GM21786 (cell line): ENCODE data around the gene IGSF9B.

Source experiments
- ATAC-seq: cut with Tn5 transposase; IDR thresholded peaks from one replicate; pipeline ENCODE4 v1.9.1; 2021; ENCODE audit not compliant: unreplicated experiment

IGSF9B gene

DNA sequence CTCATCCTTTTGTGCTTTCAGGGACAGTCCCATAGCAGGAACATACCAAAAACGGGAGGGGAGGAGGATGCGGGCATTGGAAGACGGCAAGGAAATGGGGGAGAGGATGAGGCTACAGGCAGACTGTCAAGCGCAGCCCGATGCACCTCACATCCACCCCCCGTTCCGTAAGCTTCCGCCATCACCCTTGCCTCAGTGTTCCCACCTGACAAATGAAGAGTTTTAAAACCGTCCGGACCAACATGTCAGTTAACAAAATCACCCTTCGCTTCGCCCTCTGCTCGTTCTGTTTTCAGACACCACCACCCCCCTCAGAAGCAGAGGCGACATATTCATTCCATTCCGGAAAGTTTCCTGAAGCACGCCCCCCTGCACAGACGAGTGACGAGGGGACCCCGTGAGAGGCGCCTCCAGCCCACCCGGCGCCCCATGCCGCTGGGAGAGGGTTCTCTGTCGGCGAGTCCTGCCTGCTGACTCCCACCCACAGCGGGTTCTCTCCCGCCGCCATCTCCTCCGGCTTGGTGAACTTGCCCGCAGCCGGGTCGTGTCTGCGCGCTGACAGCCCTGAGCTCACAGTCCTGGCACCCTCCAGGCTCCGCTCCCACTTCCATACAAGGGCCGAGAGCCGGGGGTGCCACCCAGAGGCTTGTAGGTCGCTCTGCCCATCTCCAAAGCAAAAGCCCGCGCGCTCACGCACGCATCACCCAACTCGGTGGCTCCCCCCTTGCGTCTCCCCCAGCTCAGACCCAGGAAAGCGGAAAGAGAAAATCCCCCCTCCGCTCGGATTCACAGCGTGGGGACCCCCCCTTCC, 1.5 kb downstream of the IGSF9B start:
- ATAC-seq = no peak

DNA sequence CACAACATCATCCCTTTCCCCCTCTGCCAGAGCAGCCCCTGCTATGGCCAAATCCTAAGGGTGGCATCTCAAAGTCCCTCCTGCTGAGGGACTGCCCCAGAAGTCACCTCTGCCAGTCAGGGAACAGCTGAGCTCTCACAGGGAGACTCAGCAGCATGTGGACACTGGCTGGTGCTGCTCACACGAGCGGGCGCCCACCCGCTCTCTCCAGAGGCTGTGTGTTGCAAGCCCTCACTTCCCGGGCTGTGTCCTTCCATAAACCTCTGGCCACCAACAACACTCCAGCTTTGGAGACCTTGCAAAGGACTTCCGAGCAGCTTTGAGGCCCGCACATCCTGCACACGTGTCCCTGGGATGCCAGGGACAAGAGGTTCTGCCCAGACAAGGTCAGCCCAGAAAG, 2.8 kb downstream of the IGSF9B start:
- ATAC-seq = no peak

DNA sequence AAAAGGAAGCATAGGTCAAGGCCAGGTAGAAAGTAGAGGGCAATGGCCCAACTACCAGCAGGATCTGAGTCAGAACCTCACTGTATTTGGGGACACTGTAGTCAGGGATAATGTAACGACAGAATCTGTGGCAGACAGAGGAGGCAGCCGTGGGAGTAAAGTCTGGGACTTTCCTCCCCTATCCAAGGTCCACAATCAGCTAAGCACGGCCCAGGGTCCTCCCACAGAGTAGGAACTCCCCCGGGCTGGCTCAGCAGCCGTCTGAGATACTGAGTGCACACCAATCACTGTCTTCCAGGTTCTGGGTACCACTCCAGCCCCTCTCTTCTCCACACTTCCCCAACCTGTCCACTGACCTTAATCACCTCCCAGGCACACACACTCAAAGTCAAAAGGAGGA, 3.2 kb downstream of the IGSF9B start:
- ATAC-seq = no peak

DNA sequence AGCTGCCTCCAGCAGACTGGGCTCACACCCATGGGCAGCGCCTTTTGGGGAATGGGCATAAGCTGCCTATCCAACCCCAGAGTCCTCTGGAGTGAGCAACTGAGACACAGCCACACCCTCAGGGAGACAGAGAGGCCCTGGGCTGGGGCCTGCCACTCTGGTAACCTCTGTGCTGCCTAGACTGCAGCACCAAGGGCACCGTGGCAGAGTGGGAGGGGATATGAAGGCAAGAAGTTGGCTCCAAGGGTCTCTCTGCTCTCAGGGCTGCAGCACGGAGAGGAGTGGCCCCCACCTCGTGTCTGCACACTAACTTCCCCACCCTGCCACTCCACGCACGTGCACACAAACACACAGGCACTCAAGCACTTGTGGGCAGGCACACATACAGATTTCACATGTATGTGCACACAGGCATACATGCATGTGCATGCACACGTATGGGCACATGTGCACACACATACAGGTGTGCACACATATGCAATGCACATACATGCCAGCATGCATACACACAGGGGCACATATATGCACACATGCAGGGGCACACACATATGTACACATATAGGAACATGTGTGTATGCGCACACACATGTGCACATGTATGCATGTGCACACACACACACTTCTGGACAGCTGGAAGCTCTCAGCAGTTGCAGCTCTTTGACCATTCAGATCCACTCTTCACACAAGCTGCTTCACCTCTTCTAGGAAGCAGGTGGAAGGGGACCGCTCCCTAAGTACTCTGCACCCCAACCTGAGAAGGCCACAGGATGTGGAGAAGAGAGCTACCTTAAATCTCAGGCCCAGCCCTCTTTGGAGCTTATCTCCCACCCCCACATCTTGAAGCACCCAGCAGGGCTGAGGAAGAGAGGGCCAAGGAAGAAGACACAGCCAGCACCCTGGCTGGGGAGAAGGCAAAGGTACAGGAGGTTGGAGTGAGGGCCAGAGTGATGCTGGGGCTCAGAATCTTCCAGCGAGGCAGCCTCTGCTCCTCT, 4.3 kb downstream of the IGSF9B start:
- no peak for ATAC-seq

DNA sequence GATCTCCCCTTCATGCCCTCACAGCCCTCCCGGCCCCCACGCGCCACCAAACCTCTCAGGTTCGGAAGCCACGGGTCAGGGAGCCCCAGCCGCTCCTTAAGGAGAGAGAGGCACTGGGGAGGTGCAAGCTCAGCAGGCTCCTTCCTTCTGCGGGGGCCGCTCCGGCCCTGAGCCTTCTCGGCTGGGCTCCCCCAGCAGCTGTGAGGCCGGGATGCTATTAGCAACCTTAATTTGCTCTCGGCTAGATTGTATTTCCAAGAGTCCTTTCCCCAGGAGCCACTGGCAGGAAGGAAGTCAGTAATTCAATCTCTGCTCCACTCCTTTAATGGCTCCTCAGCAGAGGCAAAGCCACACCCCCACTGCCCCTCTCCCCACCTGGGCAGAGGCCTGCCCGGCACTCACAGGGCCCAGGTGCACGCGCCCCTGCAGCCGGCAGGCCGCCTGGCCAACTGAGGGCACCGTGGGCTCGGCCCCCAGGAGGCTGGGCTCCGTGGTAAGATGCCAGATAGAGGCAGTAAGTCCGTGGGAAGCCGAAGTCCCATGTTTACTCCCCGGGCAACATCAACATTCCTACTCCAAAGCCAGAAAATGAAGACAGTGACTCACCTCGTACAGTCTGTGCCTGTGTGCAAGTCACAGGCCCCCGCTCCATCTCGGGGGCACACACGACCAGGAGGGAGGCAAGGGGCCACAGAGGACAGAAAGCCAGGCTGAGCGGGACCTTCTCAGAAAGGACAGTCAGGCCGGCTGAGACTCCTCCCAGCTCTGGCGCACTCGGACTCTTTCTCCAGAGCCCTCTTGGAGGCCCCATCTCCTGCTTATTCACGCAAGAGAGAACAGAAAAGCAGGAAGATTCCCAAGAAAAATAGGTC, 5.2 kb downstream of the IGSF9B start:
- no peak for ATAC-seq

DNA sequence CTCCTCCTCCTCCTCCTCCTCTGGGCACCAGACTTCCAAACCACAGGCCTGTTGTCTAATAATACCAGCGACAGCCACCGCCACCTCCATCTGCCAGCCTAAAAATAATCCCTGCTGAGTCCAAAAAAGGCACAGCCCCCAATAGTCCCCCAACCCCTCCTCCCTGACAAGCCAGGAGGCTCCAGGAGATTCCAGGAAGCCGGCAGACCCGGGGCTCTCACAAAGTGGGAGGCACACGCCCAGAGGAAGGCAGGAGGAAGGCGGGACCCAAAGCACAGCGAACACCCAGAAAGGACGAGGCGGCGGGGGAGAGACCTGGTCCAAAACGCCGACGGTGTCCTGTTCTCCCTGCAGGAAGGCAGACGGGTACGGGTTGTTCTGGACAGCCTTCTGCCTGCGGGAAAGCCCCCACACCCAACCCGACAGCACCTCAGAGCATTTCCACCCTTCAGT, 5.9 kb downstream of the IGSF9B start:
- ATAC-seq = no peak

DNA sequence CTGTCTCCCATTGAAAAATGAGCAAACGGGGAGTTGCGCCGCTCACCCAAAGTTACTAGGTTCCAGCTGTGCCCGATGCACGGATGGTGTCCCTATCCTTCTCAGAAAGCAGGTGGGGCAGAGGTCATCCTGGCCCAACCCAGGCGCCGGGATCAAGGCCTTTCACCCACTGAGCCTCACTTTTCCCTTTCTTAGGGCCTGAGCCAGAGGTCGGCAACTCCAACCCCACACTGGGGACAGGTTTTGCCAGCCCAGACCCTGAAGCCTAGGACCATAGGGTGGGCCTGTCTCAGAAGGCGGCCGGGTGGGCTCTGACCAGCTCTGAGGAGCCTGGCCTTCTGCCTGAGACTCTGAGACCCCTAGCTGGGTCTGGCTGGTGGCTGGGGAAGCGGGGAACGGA, 6.3 kb downstream of the IGSF9B start:
- no peak for ATAC-seq

DNA sequence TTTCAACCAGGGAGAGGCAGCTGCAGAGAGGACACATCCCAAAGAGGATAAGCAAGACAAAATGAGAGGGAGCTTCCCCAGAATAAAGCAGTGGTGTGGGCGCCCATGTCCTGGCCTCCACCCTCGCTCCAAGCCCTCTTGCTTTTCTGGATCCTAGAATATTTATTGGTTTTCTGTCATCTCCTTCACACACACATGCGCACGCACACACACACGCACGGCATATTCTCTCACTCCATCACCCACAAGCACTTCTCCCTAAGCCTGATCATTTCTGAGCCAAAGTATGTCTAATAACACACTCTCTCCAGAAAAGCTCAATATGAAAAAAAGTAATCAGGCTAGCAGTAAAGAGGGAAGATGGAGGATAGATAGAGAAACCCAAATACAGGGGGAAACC, 7.6 kb downstream of the IGSF9B start:
- ATAC-seq = no peak

DNA sequence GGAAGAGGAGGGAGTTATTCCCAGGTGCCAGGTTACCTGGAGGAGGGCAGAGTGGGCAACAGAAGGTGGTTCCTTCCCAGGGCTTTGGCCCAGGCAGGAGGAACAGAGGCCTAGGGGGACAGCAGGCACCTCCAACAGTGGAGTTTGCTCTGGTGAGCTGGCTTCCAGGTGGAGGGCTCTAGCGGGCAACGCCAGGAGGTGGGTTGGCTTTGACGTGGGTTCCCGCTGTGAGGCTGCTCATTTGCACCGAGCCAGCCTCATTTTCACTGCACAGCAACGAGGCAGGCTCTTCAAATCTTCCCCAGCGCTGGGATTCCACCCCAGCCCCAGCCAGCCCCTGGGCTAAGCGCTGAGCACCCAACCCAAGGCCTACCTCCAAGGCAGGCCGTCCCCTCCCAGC, 8.1 kb downstream of the IGSF9B start:
- no peak for ATAC-seq

DNA sequence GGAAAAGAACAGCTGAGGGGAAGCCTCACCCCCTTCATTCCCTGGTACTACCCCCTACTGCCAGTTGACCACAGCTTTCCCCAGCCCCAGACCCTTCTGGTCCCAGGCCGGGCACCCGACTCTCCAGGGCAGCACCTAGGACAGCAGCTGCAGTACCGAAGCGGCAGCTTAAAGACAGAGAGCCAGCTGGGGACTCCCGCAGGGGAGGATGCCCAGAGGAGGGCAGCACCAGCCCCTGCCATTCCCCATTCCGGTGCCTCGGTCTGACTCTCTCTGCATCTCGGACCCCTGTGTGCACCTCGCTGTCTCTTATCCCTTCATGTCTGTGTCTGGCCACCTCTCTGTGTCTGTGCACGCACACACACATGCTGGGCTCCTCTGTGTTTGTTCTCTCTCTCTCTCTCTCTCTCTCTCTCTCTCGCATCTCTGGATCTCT, 9.4 kb downstream of the IGSF9B start:
- ATAC-seq = peak; percentile 59

DNA sequence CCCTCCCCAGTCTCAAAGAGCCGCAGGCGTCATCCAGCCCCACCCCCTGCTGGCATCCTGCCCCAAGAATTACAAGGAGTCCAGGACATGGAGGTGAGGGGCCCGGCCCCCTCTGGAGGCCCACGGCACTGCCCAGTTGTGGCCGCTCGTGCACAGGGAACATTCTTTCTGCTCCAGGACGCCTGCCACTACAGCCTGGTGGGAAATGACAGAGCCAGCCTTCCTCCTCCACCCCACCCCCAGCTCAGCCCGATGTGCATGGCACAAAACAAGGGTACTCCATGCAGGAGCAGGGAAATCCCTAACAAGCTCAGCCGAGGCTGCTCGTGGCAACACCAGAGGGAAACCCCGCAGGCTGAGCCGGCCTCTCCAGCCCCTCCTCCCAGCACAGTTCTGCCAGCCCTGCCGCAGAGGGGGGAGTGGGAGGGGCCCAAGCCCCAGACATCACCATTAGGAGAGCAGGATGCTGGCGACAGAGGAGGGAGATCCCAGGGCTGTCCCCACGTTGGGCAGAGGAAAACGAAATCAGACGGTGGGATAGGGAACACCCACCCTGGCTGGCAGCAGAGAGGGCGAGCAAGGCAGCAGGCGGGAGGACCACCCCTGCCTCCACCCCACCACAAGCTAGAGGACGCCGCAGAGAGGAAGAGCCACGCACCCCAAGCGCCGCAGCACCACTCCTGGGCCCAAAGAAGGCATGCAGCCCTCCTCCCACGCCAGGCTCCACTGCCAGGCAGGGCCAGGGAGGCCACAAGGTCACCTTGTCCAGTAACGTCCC, 10.0 kb downstream of the IGSF9B start:
- ATAC-seq = peak; percentile 11

DNA sequence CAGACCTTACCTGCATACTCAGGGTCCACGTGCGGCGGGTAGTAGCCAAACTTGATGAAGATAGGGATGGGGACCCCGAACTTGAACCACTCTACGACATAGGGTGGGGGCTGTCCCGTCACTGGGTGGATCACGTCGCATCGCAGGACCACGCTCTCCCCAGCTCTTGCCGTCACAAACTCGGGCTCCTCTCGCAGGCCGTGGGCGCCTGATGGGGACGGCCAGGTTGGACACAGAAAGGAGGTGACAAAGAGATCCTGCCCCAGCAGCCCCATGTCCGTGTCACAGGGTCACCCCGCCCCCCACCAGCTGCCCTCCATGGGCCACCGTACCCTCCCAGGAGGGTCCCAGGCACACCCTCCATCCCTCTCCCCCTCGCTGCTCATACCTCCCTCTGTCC, 10.7 kb downstream of the IGSF9B start:
- no peak for ATAC-seq

DNA sequence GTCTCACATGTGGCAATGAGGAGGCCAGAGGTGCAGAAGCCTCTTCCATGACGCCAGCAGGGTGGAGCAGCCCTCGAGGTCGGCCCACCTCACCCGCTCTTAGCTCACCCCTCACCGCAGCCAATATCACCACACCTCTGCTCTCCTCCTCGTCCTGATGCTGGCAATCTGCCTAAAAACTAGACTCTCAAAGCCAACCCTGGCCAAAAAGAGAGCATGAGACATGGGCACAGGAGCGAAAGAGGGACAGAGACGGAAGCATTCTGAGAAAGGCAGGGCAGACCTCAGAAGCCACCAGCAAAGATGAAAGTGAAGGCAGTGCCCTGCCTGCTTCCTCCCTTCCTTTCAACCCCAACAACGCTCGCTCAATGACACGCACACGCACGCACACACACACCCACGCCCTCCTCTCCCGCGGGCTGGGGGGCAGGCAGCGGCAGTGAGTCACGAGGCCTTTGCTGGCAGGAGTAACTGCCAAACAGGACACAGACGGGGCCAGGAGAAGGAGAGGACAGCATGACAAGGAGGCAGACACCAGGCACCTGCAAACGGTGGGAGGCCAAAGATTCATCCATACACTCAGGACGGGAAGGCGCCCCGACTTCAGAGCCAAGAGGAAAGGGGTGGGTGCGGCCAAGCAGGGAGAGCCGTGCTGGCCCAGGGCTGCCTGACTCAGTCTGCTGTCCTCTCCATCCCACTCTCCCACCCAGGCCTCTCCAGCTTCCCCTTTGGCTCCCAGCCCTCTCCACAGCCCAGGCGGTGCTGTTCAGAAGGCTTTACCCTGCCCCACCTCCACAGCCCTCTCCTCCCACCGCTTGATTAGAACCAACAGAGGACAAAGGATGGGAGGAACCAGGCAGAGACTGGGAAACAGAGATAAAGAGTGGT, 11.4 kb downstream of the IGSF9B start:
- no peak for ATAC-seq

DNA sequence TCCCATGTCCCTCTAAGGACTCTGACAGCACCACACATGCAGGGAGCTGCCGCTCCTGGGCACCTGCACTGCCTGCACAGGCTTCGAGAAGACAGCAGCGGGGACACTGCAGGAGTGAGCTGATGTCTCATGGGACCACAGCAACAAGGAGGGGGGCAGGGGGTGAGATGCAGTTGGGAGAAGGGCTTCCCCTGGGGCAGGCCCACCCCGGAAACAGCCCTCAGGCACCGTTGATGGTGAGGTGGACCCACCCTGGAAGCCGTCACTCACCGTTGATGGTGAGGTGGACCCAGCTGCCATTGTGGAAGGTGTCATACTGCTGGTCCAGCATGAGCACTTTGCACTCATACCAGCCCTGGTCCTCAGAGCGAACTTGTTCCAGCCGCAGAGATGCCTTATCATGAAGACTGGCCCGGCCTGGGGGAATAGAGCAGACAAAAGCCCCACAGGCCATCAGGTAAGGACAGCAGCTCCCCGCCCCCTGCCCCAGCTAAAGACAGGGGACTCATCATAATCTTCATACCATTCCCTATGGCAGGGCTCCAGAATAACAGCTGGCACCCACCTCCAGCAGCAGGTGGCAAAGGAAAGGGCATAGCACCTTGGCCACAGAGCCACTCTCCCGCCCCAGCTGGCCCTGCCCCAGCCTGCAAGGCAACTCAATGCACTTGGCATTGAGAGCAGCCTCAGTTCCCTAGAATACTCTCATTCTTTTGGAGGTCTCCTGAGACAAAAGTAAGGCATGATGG, 12.6 kb downstream of the IGSF9B start:
- no peak for ATAC-seq

DNA sequence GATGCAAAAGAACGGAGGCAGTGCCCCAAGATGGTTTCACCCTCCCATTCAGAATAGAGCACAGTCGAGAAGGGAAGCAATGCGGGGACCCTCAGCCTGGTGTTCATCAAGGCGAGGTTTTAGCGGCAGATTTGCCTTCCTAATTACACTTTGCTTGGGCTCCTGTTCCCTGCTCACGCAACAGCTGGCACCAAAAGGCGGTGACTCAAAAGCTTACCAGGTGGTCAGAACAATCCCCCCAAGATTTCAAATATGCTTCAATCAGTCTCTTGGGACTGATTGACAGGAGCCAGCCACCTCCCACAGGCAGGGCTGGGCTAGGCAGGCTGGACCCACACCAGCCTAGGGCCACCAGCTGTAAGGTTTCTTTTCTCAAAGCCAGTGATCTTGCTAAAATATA, 14.2 kb downstream of the IGSF9B start:
- ATAC-seq = no peak

DNA sequence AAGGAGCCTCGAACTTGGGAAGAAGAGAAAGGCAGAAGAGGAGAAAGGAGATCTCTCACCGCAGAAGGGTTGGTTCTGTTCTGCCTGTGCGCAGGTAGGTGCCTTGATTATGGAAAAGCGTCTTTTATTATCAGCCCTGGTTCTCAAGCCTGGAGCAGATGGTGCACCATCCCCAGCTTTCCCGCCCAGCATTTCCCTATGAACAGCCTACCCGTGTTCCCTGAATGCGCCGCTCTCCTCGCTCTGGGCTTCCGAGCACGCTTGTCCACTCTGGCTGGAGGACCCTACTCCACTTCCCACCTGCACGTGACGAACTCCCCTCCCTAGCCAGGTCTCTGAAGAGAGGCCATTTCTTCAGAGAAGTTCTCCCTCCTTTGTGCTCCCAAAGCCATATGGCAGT, 15.2 kb downstream of the IGSF9B start:
- ATAC-seq = no peak

DNA sequence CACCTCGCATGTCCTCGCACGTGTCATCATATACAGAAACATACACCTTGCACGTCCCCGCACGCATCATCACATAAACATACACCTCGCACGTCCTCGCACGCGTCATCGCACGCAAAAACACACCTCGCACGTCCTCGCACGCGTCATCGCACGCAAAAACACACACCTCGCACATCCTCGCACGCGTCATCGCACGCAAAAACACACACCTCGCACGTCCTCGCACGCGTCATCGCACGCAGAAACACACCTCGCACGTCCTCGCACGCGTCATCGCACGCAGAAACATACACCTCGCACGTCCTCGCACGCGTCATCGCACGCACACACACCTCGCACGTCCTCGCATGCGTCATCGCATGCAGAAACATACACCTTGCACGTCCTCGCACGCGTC, 16.7 kb downstream of the IGSF9B start:
- no peak for ATAC-seq

DNA sequence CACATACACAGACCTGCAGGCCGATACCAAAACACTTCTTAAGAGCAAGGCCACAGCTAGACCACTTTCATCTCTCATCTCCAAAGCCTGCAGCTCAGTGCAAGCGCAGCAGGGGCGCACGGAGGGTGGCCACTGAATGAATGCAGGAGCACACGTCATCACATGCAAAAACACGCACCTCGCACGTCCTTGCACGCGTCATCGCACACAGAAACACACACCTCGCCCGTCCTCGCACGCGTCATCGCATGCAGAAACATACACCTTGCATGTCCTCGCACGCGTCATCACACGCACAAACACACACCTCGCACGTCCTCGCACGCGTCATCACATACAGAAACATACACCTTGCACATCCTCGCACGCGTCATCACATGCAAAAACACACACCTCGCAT, 17.2 kb downstream of the IGSF9B start:
- ATAC-seq = no peak
